CD4-positive, alpha-beta T cell treated with Interleukin-10 for 1 hour (primary cell): ENCODE measurements around the gene CDK7.
"Not testable (repeated sequence)": the region's sequence is repeated elsewhere in the genome, so short reads cannot be mapped to it uniquely, and the experiment has no call there.

Experiments used
- DNase-seq: peaks from one replicate; pipeline ENCODE4 v3.0.0-alpha.2; 2020

CDK7 gene

DNA sequence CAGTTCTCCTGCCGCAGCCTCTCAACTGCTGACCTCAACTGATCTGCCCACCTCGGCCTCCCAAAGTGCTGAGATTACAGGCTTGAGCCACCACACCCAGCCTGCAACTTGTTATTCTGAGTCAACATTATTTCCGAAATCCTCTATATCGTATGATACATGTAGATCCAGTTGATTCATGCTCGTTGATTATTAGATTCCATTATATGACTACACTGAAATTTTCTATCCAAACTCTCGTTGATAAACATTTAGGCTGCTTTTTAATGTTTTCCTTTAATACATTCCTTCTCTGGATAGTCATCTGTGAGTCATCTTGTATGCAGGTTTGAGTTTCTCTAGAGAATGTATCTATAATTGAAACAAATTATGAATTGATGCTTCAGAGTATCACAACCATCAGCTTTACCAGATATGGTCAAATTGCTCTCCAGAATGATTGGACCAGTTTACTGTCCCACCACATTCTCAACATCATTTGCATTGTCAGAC lies 4.1 kb downstream of the CDK7 start:
- no peak for DNase-seq

- DNase-seq, result no peak
Observed at GRCh38 chr5:69242215-69242927, 7.7 kb downstream of the CDK7 start.

DNA sequence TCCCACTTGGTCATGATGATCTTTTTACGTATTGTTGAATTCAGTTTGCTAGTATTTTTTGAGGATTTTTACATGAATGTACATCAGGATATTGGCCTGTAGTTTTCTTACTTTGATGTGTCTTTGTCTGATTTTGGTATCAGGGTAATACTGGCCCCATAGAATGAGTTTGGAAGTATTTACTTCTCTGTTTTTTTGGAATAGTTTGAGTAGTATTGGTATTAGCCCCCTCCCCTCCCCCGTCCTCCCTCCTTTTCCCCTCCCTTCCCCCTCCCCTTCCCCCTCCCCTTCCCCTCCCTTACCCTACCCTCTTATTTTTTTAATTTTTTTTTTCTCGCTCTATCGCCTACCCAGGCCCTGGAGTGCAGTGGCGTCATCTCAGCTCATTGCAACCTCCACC lies 10.3 kb downstream of the CDK7 start:
- no peak for DNase-seq

GRCh38 chr5:69248019-69248418 lies 13.3 kb downstream of the CDK7 start:
- no peak for DNase-seq

- DNase-seq, result no peak
Observed at GRCh38 chr5:69250593-69250992, 15.9 kb downstream of the CDK7 start.

- DNase-seq, result no peak
Observed at GRCh38 chr5:69252437-69252836, 17.8 kb downstream of the CDK7 start.

DNA sequence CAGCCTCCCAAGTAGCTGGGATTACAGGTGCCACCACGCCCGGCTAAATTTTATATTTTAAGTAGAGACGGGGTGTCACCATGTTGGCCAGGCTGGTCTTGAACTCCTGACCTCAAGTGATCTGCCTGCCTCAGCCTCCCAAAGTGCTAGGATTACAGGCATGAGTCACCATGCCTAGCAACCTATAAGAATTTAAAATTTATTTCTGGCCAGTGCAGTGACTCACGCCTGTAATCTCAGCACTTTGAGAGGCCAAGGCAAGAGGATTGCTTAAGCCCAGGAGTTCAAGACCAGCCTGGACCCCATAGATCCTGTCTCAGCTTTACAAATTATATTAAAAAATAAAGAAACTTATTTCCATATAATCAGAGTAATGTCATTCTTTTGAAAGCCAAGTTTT lies 21.3 kb downstream of the CDK7 start:
- DNase-seq, result not testable (repeated sequence)

- no peak for DNase-seq
Observed at GRCh38 chr5:69257577-69257976, 22.9 kb downstream of the CDK7 start.

GRCh38 chr5:69261034-69261433 lies 26.3 kb downstream of the CDK7 start:
- no peak for DNase-seq

DNA sequence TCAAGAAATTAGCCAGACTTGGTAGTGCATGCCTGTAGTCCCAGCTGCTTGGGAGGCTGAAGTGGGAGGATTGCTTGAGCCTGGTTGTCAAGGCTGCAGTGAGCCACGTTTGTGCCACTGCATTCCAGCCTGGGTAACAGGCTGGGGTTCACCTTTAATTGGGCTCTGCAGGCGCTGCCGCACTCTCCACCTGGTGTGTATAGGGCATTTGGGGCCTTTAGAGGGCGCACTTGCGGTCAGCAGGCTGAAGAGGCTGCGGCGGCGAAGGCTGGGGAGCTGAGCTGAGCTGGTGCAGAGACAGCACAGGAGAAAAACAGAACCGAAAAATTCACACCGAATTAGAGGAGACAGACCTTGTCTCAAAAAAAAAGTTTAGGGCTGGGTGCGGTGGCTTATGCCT lies 31.2 kb downstream of the CDK7 start:
- no peak for DNase-seq

- DNase-seq, result no peak
Observed at GRCh38 chr5:69268899-69269298, 34.2 kb downstream of the CDK7 start.

GRCh38 chr5:69270840-69271239 lies 36.2 kb downstream of the CDK7 start:
- no peak for DNase-seq

DNA sequence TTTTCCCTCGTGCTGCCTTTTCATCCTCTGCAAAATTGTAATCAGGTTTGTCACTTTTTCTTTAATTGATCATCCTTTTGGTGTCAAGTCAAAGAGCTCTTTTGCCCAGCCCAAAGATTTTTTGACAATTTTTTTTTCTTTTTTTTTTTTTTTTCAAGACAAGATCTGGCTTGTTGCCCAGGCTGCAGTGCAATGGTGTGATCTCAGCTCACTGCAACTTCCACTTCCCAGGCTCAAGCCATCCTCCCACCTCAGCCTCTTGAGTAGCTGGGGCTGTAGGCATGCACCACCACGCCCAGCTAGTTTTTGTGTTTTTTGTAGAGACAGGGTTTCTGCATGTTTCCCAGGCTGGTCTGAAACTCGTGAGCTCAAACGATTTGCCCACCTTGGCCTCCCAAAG lies 36.7 kb downstream of the CDK7 start:
- DNase-seq, result no peak

DNA sequence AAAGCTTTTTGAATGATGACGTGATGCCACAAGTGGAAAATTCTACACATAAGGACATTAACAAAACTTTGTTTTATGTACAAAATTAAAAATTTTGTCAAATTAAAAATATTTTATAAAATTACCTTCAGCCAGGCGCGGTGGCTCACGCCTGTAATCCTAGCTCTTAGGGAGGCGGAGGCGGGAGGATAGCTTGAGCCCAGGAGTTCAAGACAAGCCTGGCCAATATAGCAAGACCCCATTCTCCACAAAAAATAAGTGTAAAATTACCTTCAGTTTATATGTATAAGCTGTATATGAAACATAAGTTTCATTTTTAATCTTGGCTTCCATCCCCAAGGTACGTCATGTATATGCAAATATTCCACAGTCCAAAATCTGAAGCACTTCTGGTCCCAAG lies 40.9 kb downstream of the CDK7 start:
- no peak for DNase-seq

DNA sequence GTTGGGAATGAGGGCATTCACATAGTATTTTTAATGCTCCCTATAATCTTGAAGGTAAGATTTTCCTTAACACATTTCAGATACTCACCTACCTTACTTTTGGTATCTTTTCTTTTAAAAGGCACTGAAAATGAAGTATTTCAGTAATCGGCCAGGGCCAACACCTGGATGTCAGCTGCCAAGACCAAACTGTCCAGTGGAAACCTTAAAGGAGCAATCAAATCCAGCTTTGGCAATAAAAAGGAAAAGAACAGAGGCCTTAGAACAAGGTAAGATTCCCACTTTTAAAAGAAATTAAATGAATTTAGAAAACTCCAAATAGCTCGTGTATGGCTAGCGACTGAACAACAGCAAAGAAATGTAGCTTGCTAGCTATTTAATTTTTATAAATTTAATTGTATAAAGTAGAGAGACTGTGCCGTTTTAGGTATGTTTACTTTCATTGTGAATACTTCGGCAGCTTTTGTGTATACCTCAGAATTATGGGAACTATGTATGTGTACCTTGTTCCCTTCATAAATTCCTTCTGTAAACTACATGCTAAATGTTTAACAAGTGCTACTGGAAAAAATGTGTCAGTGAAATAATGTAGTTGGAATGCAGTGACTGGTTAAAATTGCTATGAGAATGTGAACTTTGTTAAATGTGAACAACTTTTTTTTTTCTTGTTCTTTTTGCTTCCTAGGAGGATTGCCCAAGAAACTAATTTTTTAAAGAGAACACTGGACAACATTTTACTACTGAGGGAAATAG lies 41.9 kb downstream of the CDK7 start:
- no peak for DNase-seq

DNA sequence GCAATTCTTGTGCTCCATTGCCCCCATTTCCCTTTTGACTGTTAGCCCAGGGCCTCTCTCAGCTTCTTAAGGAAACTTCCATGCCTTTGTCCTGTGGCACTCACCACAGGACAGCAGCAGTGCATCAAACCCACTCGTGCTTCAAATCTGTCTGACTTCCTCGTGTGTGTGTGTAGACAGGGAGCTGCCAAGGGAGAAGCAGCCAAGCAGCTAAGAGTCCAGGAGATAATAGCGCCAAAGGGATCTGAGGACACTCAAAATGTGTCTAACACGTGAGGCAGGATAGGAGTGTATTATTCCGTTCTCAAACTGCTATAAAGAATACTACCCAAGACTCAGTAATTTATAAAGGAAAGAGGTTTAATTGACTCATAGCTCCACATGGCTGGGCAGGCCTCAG lies 44.8 kb downstream of the CDK7 start:
- DNase-seq, result no peak

DNA sequence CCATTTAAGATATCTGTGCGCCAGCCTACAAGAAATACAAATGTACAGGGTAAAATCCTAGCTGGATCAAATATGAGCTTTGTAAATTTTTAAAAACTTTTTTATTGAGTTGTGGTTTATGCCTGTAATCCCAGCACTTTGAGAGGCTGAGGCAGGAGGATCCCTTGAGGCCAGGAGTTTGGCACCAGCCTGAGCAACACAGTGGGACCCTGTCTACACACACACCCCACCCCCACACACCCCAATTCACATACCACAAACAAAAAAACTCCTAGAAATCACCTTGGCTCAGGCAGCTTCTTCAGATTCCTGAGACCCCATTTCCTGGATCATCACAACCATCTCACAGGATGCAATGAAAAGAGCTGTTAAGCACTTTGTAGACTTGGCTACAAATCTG lies 46.4 kb downstream of the CDK7 start:
- no peak for DNase-seq

- DNase-seq, result no peak
Observed at GRCh38 chr5:69284203-69284602, 49.5 kb downstream of the CDK7 start.

DNA sequence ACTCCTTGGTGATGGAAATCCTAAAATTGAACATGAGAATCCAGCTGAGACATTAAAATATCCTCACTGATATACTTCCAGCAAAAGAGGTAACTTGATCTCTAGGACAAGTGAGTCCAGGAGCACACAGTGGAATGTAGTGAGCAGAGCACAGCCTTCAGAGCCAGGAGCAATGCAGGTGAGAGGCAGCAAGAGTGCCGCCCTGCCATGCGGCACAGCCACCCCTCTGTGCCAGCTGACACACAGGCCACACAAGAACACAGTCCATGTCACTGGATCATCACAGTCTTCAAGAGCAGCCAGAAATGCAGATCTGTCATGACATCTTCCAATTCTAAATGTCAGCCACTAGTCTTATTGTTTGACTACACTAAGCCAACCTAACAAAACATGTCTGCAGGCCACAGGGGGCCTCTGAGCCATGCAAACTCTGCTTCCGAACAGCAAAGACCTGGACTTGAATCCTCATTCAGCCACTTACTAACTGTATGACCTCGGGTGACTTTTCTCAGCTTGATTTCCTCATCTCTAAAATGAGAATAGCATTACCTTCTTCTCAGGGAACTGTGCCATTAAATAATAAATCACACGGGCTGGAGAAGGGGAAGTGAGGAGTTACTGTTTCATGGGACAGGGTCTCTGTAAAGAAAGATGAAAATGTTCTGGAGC lies 50.9 kb downstream of the CDK7 start:
- no peak for DNase-seq

DNA sequence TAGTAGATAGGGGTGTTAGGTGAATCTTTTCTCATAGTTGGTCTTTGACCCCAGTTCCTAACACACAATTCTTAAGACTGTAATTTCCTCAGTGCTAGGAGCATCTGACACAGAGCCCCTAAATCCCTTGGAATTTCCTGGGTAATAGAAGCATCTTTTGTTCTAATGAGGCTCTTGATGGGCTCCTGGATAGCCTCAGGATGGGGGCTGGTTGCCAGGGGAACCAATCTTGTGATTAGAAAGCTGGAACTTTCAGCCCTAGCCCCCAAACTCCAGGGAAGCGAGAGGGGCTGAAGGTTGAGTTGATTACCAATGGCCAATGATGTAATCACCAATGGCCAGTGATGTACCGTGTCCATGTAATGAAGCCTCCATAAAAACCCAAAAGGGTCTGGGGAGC lies 53.4 kb downstream of the CDK7 start:
- DNase-seq, result no peak

DNA sequence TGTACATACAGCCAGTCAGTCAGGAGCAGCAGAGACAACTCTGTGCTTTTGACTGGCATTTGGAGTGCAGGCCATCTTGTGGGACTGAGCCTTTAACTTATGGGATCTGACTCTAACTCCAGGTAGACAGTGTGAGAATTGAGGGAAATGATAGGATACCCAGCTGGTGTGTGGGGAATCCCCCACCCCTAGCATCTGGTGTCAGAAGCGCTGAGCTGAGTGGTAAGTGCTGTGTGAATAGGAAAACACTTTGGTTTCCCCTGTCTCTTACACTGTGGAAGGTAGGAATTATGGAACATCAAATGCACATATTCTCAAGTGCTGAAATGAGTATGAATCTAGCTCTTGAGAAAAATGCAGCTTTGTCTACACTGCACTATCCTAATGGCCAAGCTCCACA lies 54.0 kb downstream of the CDK7 start:
- DNase-seq, result no peak

GRCh38 chr5:69292306-69292705 lies 57.6 kb downstream of the CDK7 start:
- no peak for DNase-seq

DNA sequence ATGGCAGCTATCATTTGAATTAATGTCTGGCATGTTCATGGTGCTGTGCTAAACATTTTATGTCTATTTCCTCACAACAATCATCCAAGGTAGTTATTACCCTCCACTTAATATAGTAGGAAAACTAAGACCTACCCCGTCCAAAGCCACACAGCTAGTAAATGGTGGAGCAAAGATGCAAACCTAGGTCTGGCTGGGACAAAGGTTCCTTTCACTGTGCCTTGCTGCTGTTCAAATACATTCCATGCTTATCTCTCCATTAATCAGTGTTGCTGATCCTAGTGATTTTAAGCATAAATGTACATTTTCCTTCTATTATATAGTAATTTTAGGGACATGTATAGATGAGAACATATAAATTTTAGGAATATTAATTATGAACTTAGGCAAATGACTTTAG lies 59.2 kb downstream of the CDK7 start:
- no peak for DNase-seq
